Astrocyte of the spinal cord (primary cell): ENCODE measurements around the gene SDHAF4.

Source experiments
- DNase-seq: peaks from one replicate; pipeline ENCODE4 v3.0.0; 2011; ENCODE audit warnings: low read depth, low spot score
- H3K4me3 ChIP-seq: 2 replicates; pipeline ENCODE4 v1.5.1; 2011; ENCODE audit warnings: low read depth, mild to moderate bottlenecking, low read length, moderate library complexity
- CTCF ChIP-seq: IDR thresholded peaks from 2 replicates; pipeline ENCODE4 v1.5.1; 2012; ENCODE audit warnings: low read depth, mild to moderate bottlenecking, low read length, inconsistent platforms
- in situ Hi-C: cut with HindIII; loops from 2 replicates; pipeline ENCODE4 v1.10.0; 2017; ENCODE audit warnings: low sequenced_read_pairs

SDHAF4 gene

GRCh38 chr6:70616728-70617260, 50.1 kb downstream of the SDHAF4 start:
- in situ Hi-C loops: no loop called here
- DNase-seq: no peak
- TF ChIP-seq CTCF: no peak
- no peak overlapping the region for H3K4me3 ChIP-seq

GRCh38 chr6:70620746-70621145, 54.0 kb downstream of the SDHAF4 start:
- in situ Hi-C loops: no loop called here

GRCh38 chr6:70622461-70622860, 55.7 kb downstream of the SDHAF4 start:
- in situ Hi-C loops: no loop called here
- no peak overlapping the region for H3K4me3 ChIP-seq
- no peak for DNase-seq
- TF ChIP-seq CTCF: no peak

More at GRCh38 chr6:70620746-70621145, 54.0 kb downstream of the SDHAF4 start:
- DNase-seq: no peak
- no peak overlapping the region for H3K4me3 ChIP-seq
- TF ChIP-seq CTCF: no peak

GRCh38 chr6:70625436-70625835, 58.7 kb downstream of the SDHAF4 start:
- no peak for TF ChIP-seq CTCF
- no peak for DNase-seq
- in situ Hi-C loops: no loop called here
- H3K4me3 ChIP-seq: no peak overlapping the region

GRCh38 chr6:70627500-70628254, 60.9 kb downstream of the SDHAF4 start:
- no peak for TF ChIP-seq CTCF
- in situ Hi-C loops: no loop called here
- no peak for DNase-seq
- no peak overlapping the region for H3K4me3 ChIP-seq

GRCh38 chr6:70629929-70630328, 63.2 kb downstream of the SDHAF4 start:
- in situ Hi-C loops: no loop called here
- DNase-seq: no peak
- TF ChIP-seq CTCF: no peak
- H3K4me3 ChIP-seq: no peak overlapping the region
